HepG2 (cell line): Measurements from ENCODE around the gene CSMD2. TPM values are rescaled to one million over a fixed set of nuclear protein-coding genes. Genes with fewer than 3 reads are reported as not detected.

ENCODE experiments used
- ATAC-seq: fragments of 200-7000 bp; cut with Tn5 transposase; 3 replicates; pipeline ENCODE4 v1.9.1; 2020; ENCODE audit warnings: mild to moderate bottlenecking, moderate library complexity
- BruUV-seq: library from RNA; stranded (reverse); fragments of 400-500 nt; replicated peaks from 2 replicates; lab custom pipeline; 2021; lab: Mats Ljungman, UMichigan
- CTCF ChIA-PET: fragments of 300-600 bp; formaldehyde crosslinking; extraction: SDS; loops from one replicate; lab custom pipeline; 2021; ENCODE audit warnings: low total read pairs, inconsistent platforms, low intra/inter-chr PET ratio; lab: Yijun Ruan, JAX
- POLR2A ChIA-PET: fragments of 350-600 bp; sonication (Branson Sonifier 250); formaldehyde crosslinking; loops from one replicate; lab custom pipeline; 2020; ENCODE audit warnings: antibody characterized with exemption, inconsistent platforms; lab: Yijun Ruan, JAX
- DNase-seq: peaks from one replicate; pipeline ENCODE4 v3.0.0-alpha.2; 2015; ENCODE audit warnings: low spot score
- FAIRE-seq: peaks from 3 replicates; lab custom pipeline; 2011; peaks lifted over from hg19 to GRCh38; lab: Jason Lieb, UNC
- H2AFZ ChIP-seq: one replicate; pipeline ENCODE4 v1.6.1; 2011; ENCODE audit warnings: low read length, inconsistent platforms
- H3K27ac ChIP-seq: fragments of 300-600 bp; 3 replicates; pipeline ENCODE4 v1.8.0; 2011; ENCODE audit warnings: mixed run types, mild to moderate bottlenecking, mixed read lengths, low read length, inconsistent platforms; ENCODE audit not compliant: insufficient read depth; ENCODE audit errors: extremely low read length
- H3K27me3 ChIP-seq, 2 experiments: fragments of 200-600 bp in 1 of 2; 2 replicates in 1 of 2; 3 replicates in 1 of 2; pipeline versions ENCODE4 v1.6.0 to v1.8.0; 2011; ENCODE audit warnings: low read length in 2 of 2, mild to moderate bottlenecking in 2 of 2, moderate library complexity in 2 of 2, inconsistent platforms in 1 of 2; ENCODE audit not compliant: insufficient read depth in 2 of 2, control insufficient read depth in 1 of 2
- H3K36me3 ChIP-seq, 2 experiments: fragments of 200-600 bp in 1 of 2; replicated peaks in 1 of 2; 2 replicates in 1 of 2; 3 replicates in 1 of 2; pipeline versions ENCODE4 v1.5.1 to v1.8.0; 2011; ENCODE audit warnings: low read length in 2 of 2, inconsistent platforms in 1 of 2; ENCODE audit not compliant: insufficient read depth in 2 of 2, control insufficient read depth in 1 of 2
- H3K4me1 ChIP-seq: 2 replicates; pipeline ENCODE4 v1.5.1; 2012; ENCODE audit warnings: low read length, inconsistent platforms; ENCODE audit not compliant: insufficient read depth
- H3K4me2 ChIP-seq: 2 replicates; pipeline ENCODE4 v1.6.0; 2011; ENCODE audit warnings: low read depth, low read length, inconsistent platforms
- H3K4me3 ChIP-seq, 3 experiments: fragments of 200-600 bp in 1 of 3; sonication (generic), shearing (Covaris generic) in 1 of 3; replicated peaks in 1 of 3; 2 replicates each; pipeline ENCODE4 v1.5.1; 2011 to 2016; ENCODE audit warnings: low read length in 3 of 3, inconsistent platforms in 2 of 3, low read depth in 2 of 3, mild to moderate bottlenecking in 2 of 3, control low read depth in 1 of 3, mixed read lengths in 1 of 3; ENCODE audit not compliant: insufficient read depth in 1 of 3
- H3K79me2 ChIP-seq: one replicate; pipeline ENCODE4 v1.6.1; 2011; ENCODE audit warnings: low read length, inconsistent platforms; ENCODE audit not compliant: insufficient read depth
- H3K9ac ChIP-seq: 2 replicates; pipeline ENCODE4 v1.6.0; 2011; ENCODE audit warnings: mild to moderate bottlenecking, low read depth, low read length, inconsistent platforms; ENCODE audit not compliant: insufficient read depth
- H3K9me3 ChIP-seq: 2 replicates; pipeline ENCODE4 v1.5.1; 2012; ENCODE audit warnings: mild to moderate bottlenecking, low read length
- H4K20me1 ChIP-seq: 2 replicates; pipeline ENCODE4 v1.6.0; 2011; ENCODE audit warnings: inconsistent platforms, mild to moderate bottlenecking, low read length, moderate library complexity; ENCODE audit not compliant: insufficient read depth
- ARID2 ChIP-seq: sonication (generic); formaldehyde crosslinking; IDR thresholded peaks from 2 replicates; pipeline ENCODE4 v1.8.1; 2022; ENCODE audit warnings: mild to moderate bottlenecking, missing genetic modification reagents, borderline replicate concordance
- DBP ChIP-seq: sonication (generic); formaldehyde crosslinking; IDR thresholded peaks from 2 replicates; pipeline ENCODE4 v1.4.0; 2020; ENCODE audit warnings: missing genetic modification reagents; ENCODE audit errors: not compliant biosample characterization
- FLYWCH1 ChIP-seq: sonication (generic); formaldehyde crosslinking; IDR thresholded peaks from 2 replicates; pipeline ENCODE4 v1.8.1; 2023; ENCODE audit warnings: mild to moderate bottlenecking, missing genetic modification reagents
- NCOA2 ChIP-seq: sonication (generic); formaldehyde crosslinking; IDR thresholded peaks from 2 replicates; pipeline ENCODE4 v1.8.0; 2022; ENCODE audit warnings: inconsistent platforms
- NFIB ChIP-seq: sonication (generic); formaldehyde crosslinking; IDR thresholded peaks from 2 replicates; pipeline ENCODE4 v1.9.0; 2021; ENCODE audit warnings: missing genetic modification reagents, mild to moderate bottlenecking, borderline replicate concordance
- NR2F2 ChIP-seq: IDR thresholded peaks from 2 replicates; pipeline ENCODE4 v1.6.1; 2012; ENCODE audit warnings: low read depth, inconsistent platforms, borderline replicate concordance
- TBL1XR1 ChIP-seq: fragments of 150-350 bp; IDR thresholded peaks from 2 replicates; pipeline ENCODE4 v1.6.1; 2014; ENCODE audit warnings: borderline replicate concordance, low read length; ENCODE audit not compliant: partially characterized antibody
- ZC3H4 ChIP-seq: sonication (generic); formaldehyde crosslinking; IDR thresholded peaks from 2 replicates; pipeline ENCODE4 v1.4.0; 2020; ENCODE audit warnings: missing genetic modification reagents, borderline replicate concordance
- ZMYM4 ChIP-seq: sonication (generic); formaldehyde crosslinking; IDR thresholded peaks from 2 replicates; pipeline ENCODE4 v1.8.1; 2023; ENCODE audit warnings: mild to moderate bottlenecking, missing genetic modification reagents
- ZNF251 ChIP-seq: sonication (generic); formaldehyde crosslinking; IDR thresholded peaks from 2 replicates; pipeline ENCODE4 v1.9.0; 2021; ENCODE audit warnings: mild to moderate bottlenecking, missing genetic modification reagents
- ZNF253 ChIP-seq: sonication (generic); formaldehyde crosslinking; IDR thresholded peaks from 2 replicates; pipeline ENCODE4 v1.8.0; 2022; ENCODE audit warnings: mild to moderate bottlenecking, missing genetic modification reagents, borderline replicate concordance
- ZNF547 ChIP-seq: sonication (generic); formaldehyde crosslinking; IDR thresholded peaks from 2 replicates; pipeline ENCODE4 v1.5.1; 2020; ENCODE audit warnings: mild to moderate bottlenecking, missing genetic modification reagents
- ZNF713 ChIP-seq: sonication (generic); formaldehyde crosslinking; IDR thresholded peaks from 2 replicates; pipeline ENCODE4 v1.4.0; 2020; ENCODE audit warnings: mild to moderate bottlenecking, missing genetic modification reagents
- ZSCAN21 ChIP-seq: sonication (generic); formaldehyde crosslinking; IDR thresholded peaks from 2 replicates; pipeline ENCODE4 v1.8.0; 2022; ENCODE audit warnings: mild to moderate bottlenecking, missing genetic modification reagents, moderate library complexity, borderline replicate concordance
- WGBS: methylation state at CpG from one replicate; pipeline ENCODE4 v1.1.6; 2017; ENCODE audit warnings: low lambda C conversion rate; 5-methylcytosine and 5-hydroxymethylcytosine counted together
- in situ Hi-C: cut with HindIII; loops from 2 replicates; pipeline ENCODE4 v1.10.0; 2017; ENCODE audit warnings: low pct_unique_long_range_greater_than_20kb; ENCODE audit not compliant: extremely low pct_ligation_motif_present
- intact Hi-C: fragments of 100-400 bp; cut with micrococcal nuclease; formaldehyde crosslinking; loops from one replicate; pipeline ENCODE4 v1.10.0; 2022; ENCODE audit not compliant: unreplicated experiment
- polyA plus RNA-seq, 8 experiments: library from polyadenylated mRNA; depleted of rRNA in 3 of 8; stranded (reverse) in 7 of 8; unstranded in 1 of 8; fragments of >200 nt; fragmentation: Illumina TruSeq in 4 of 8; extraction: Trizol in 4 of 8; gene quantifications; 2 replicates each; pipeline versions ENCODE4 v1.2.1 to v1.2.3, GENCODE V29; 2011 to 2016; ENCODE audit warnings: low read depth in 4 of 8, missing spikeins in 1 of 8, mixed read lengths in 1 of 8; ENCODE audit not compliant: insufficient read depth in 1 of 8
- total RNA-seq, 5 experiments: library from RNA; depleted of rRNA; stranded (reverse); fragments of >200 nt; fragmentation: Illumina TruSeq; extraction: Trizol; gene quantifications; 2 replicates each; pipeline ENCODE4 v1.2.3, GENCODE V29; 2016; ENCODE audit warnings: low read depth in 1 of 5

Gene CSMD2
- total and polyA plus RNA-seq, 2 of the 13 experiments (the other 11 are each of a cell fraction or from before 2014, with no cell fraction given), result not detected

- TF ChIP-seq ZMYM4, result no peak
- TF ChIP-seq ZNF713 (CRISPR knock-in tag), result no peak
- TF ChIP-seq ZNF251 (CRISPR knock-in tag), result no peak
- TF ChIP-seq, all 625 proteins: peak for 0
These were observed 155.6 kb downstream of the CSMD2 start (continued) for GRCh38 chr1:34009340-34009985.

GRCh38 chr1:34007760-34008159 lies 157.3 kb downstream of the CSMD2 start:
- Histone ChIP-seq H3K27ac (no peak overlapping the region), H3K79me2 (no peaks in the 10 kb centered on the region), H2AFZ (no peak overlapping the region), H4K20me1 (no peaks in the 10 kb centered on the region), H3K4me1 (no peaks in the 10 kb centered on the region), H3K27me3 (no peaks in the 10 kb centered on the region)
- ChIA-PET CTCF (no interaction called here), POLR2A (no interaction called here)
- TF ChIP-seq DBP (CRISPR knock-in tag) (no peak), FLYWCH1 (CRISPR knock-in tag) (no peak), ARID2 (CRISPR knock-in tag) (no peak), ZNF253 (CRISPR knock-in tag) (no peak), ZC3H4 (CRISPR knock-in tag) (no peak), ZNF547 (CRISPR knock-in tag) (no peak), NFIB (CRISPR knock-in tag) (no peak), NR2F2 (no peak), ZSCAN21 (no peak), NCOA2 (CRISPR knock-in tag) (no peak), TBL1XR1 (no peak)
- TF ChIP-seq, all 625 proteins: peak for 0
- ATAC-seq, result no peak
- in situ Hi-C loops, result no loop called here
- intact Hi-C loops, result no loop called here
- H3K4me3 ChIP-seq, result no peak overlapping the region
- H3K9ac ChIP-seq, result no peak overlapping the region
- DNase-seq, result no peak
- H3K36me3 ChIP-seq, result no peaks in the 10 kb centered on the region
- BruUV-seq, result no TSS peak
- H3K4me2 ChIP-seq, result no peak overlapping the region
- no peak for FAIRE-seq
- no peaks in the 10 kb centered on the region for H3K9me3 ChIP-seq
- 20% methylated on average over 2 of the region's 2 CpGs for WGBS
